Tibial nerve (tissue), 4 donors: ENCODE measurements around the gene GTF2A1L.

Experiments used
- CTCF ChIP-seq, 5 experiments: fragments of 200-600 bp in 3 of 5; fragments of 450-650 bp in 2 of 5; sonication (generic) in 3 of 5; IDR thresholded peaks; one replicate each; pipeline ENCODE4 v1.5.1; 2016 to 2019; ENCODE audit warnings: antibody characterized with exemption in 5 of 5, mild to moderate bottlenecking in 3 of 5, moderate library complexity in 2 of 5
- EP300 ChIP-seq, 2 donors: sonication (generic); formaldehyde crosslinking; IDR thresholded peaks; one replicate each; pipeline ENCODE4 v1.6.1; 2017; ENCODE audit warnings: antibody characterized with exemption in 2 of 2, mild to moderate bottlenecking in 1 of 2

- TF ChIP-seq CTCF (IDR thresholded peaks at IDR 0.05): no peak
- TF ChIP-seq EP300 (IDR thresholded peaks at IDR 0.05): no peak
Measured at GRCh38 chr2:48677450-48677849, 59.8 kb downstream of the GTF2A1L start.
